ENCODE data around the gene MFGE8. TPM values are rescaled to one million over a fixed set of nuclear protein-coding genes. Genes with fewer than 3 reads are reported as not detected.

MFGE8 gene
- total RNA-seq, 1 experiment from 2014 or later: 141 TPM

DNA sequence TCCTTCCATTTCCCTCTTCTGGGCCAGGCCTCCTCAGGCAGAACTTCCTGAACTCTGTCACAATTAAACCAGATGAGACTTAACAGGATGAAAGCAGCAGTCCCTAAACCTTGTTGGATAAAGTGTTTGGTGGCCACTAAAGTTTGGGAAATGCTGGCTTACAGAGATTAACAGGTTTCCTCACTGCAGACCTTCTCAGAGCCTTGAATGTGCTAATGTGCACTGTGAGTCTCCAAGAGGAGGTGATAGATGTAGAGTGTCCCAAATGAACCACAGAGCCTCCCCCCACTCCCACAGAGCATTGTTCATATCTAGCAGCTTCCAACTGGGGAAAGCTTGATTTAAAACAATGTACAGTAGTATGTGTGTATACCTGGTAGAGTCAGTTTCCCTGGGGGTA, 60.7 kb downstream of the MFGE8 start:
- DNase-seq (ENCODE audit: low read depth): no peak
- in situ Hi-C loops (cut with HindIII; ENCODE audit: low pct_unique_long_range_greater_than_20kb, low sequenced_read_pairs): no loop called here

DNA sequence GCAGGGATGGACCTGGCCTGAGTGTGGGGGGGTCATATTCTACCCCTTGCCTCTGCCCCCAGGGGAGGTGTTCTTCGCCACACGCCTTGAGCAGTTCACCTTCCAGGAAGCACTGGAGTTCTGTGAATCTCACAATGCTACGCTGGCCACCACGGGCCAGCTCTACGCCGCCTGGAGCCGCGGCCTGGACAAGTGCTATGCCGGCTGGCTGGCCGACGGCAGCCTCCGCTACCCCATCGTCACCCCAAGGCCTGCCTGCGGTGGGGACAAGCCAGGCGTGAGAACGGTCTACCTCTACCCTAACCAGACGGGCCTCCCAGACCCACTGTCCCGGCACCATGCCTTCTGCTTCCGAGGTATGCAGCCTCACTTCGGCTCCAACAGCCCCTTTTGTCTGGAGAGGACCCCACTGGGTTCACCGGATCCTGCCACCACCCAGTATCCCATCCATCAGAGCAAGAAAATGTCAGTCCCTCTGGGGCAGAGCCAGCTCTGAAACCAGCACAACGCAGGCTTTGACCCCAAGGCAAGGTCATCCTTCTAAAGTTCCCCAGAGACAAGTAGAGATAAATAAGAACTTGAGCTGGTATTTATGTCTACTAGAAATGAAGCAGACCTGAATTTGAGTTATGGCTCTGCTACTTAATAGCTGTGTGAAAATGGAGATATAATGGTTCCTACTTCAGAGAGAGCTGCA, 63.7 kb downstream of the MFGE8 start:
- no peak for DNase-seq (ENCODE audit: low read depth)
- in situ Hi-C loops (cut with HindIII; ENCODE audit: low pct_unique_long_range_greater_than_20kb, low sequenced_read_pairs): no loop called here

Other genes starting within 250 kb of the MFGE8 start
- gene ACAN, start 109.9 kb downstream of the MFGE8 start, total RNA-seq (2014; rRNA removed; shearing (Covaris generic); ENCODE audit: low replicate concordance): not detected in 2 replicates
- 19.4 and 20.0 TPM in 2 replicates for gene HAPLN3, start 17.8 kb downstream of the MFGE8 start, total RNA-seq (2014; rRNA removed; shearing (Covaris generic); ENCODE audit: low replicate concordance)
- gene ABHD2, start 175.1 kb upstream of the MFGE8 start, total RNA-seq (2014; rRNA removed; shearing (Covaris generic); ENCODE audit: low replicate concordance): 14.9 and 18.1 TPM in 2 replicates

Measured in Caki2 (cell line).